Activated CD4-positive, alpha-beta memory T cell treated with anti-CD3 and anti-CD28 coated beads for 36 hours (primary cell): ENCODE measurements around the gene UNC119B. TPM values are rescaled to one million over a fixed set of nuclear protein-coding genes. Genes with fewer than 3 reads are reported as not detected.

Experiments used
- CTCF ChIA-PET: fragments of 350-600 bp; sonication (Branson Sonifier 250); formaldehyde crosslinking; loops from one replicate; lab custom pipeline; 2021; ENCODE audit warnings: antibody characterized with exemption, inconsistent platforms; lab: Charles Lee
- POLR2A ChIA-PET: fragments of 350-600 bp; sonication (Branson Sonifier 250); formaldehyde crosslinking; loops from one replicate; lab custom pipeline; 2021; ENCODE audit warnings: antibody characterized with exemption; lab: Charles Lee
- DNase-seq: peaks from one replicate; pipeline ENCODE4 v3.0.0-alpha.2; 2020
- H3K27ac Mint-ChIP-seq: one replicate; pipeline ENCODE4 v1.8.0; 2021; ENCODE audit warnings: mixed read lengths
- H3K27me3 Mint-ChIP-seq: one replicate; pipeline ENCODE4 v1.8.0; 2021; ENCODE audit warnings: mixed read lengths
- H3K36me3 Mint-ChIP-seq: one replicate; pipeline ENCODE4 v1.8.0; 2021; ENCODE audit warnings: mixed read lengths
- H3K4me1 Mint-ChIP-seq: one replicate; pipeline ENCODE4 v1.8.0; 2021; ENCODE audit warnings: low read depth, mixed read lengths
- H3K4me3 Mint-ChIP-seq: one replicate; pipeline ENCODE4 v1.8.0; 2021; ENCODE audit warnings: mild to moderate bottlenecking, mixed read lengths
- H3K9me3 Mint-ChIP-seq: one replicate; pipeline ENCODE4 v1.8.0; 2021; ENCODE audit warnings: mixed read lengths
- intact Hi-C: fragments of 100-400 bp; cut with micrococcal nuclease; formaldehyde crosslinking; loops from one replicate; pipeline ENCODE4 v1.15.1; 2023
- total RNA-seq, 2 experiments: library from RNA; stranded (reverse); gene quantifications; one replicate each; pipeline ENCODE4 v1.2.3, GENCODE V29; 2021

UNC119B gene
- total RNA-seq, 2 experiments from 2014 or later = 28.2 to 31.3 TPM

DNA sequence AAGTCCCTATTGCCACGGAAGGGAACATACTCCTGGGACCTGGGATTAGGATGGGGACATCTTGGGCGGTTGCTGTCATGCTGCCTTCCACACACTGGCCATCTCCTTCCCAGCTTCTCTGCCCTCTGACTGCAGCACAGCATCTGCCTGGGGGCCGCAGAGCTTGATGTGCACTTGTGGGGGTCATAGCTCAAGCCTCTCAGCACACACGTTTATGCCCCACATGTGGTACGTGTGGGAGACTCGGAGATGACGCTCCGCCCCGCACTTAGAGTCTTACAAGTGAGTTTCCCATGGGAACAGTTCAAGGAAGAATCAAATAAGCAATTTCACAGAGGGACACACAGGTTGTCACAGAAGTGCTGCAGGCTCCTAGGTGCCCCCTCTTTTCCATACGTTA, 24.0 kb downstream of the UNC119B start:
- POLR2A ChIA-PET = no interaction called here
- Mint-ChIP-seq H3K4me3 (no peak overlapping the region), H3K27me3 (no peaks in the 10 kb centered on the region), H3K4me1 (no peaks in the 10 kb centered on the region), H3K36me3 (peaks cover 10% of the 10 kb centered on the region), H3K27ac (no peak overlapping the region), H3K9me3 (no peaks in the 10 kb centered on the region)
- DNase-seq = no peak
- intact Hi-C loops = no loop called here
- CTCF ChIA-PET = no interaction called here

DNA sequence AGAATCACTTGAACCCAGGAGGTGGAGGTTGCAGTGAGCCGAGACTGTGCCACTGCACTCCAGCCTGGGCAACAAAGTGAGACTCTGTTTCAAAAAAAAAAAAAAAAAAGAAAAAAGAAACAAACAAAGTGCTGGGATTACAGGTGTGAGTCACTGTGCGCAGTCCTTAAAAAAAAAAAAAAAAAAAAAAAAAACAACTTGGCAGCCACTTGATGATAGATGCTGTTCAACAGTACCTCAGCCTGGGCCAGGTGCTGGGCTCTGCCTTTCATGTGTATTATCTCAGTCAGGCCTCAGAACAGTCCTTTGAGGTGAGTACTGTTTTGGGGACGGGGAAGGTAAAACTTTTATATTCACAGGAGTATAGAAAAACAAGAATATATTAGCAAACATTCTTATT, 24.9 kb downstream of the UNC119B start:
- no peak overlapping the region for H3K27ac Mint-ChIP-seq
- H3K4me3 Mint-ChIP-seq = no peak overlapping the region
- no peak for DNase-seq
- no peaks in the 10 kb centered on the region for H3K9me3 Mint-ChIP-seq
- H3K4me1 Mint-ChIP-seq = no peaks in the 10 kb centered on the region
- intact Hi-C loops = no loop called here
- peaks cover 7% of the 10 kb centered on the region for H3K36me3 Mint-ChIP-seq
- no peaks in the 10 kb centered on the region for H3K27me3 Mint-ChIP-seq
- POLR2A ChIA-PET = no interaction called here
- CTCF ChIA-PET = no interaction called here

DNA sequence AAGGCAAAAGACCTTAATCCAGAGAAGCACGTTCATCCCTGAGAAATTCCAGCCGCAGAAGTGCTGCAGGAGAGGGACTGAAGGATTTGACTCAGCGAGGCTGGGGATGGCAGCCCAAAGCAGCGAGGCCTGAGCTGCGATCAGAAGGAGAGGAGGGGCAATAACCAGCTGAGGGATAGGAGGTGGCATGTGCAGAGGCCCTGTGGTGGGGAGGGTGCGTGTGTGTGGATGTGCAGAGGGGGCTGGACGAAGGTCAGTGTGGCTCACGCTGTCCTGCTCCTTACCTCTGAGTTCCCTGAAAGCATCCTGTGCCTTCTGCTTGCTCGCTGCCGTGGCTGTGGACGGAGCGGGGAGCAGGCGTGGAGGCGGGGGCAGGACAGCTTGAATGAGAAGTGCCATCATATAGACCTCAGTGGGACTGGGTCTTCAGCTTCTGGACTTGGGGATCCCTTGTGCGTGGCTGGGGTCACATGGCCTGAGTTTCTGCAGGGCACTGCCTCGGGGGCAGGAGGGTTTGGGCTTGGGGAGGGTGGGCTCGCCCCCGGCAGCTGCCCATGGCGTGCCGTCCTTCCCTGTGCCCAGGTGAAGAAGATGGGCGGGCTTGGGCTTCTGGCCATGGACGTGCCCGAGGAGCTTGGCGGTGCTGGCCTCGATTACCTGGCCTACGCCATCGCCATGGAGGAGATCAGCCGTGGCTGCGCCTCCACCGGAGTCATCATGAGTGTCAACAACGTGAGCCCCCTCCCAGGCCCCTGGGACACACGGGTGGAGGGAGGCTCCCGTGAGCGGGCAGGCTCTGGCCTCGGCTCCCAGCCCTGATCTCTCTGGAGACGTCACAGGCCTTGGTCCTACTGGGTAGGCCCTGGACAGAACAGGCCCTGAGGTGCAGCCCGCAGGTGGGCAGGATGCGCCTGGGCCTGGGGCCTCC, 26.4 kb downstream of the UNC119B start:
- POLR2A ChIA-PET = no interaction called here
- H3K27me3 Mint-ChIP-seq = no peaks in the 10 kb centered on the region

DNA sequence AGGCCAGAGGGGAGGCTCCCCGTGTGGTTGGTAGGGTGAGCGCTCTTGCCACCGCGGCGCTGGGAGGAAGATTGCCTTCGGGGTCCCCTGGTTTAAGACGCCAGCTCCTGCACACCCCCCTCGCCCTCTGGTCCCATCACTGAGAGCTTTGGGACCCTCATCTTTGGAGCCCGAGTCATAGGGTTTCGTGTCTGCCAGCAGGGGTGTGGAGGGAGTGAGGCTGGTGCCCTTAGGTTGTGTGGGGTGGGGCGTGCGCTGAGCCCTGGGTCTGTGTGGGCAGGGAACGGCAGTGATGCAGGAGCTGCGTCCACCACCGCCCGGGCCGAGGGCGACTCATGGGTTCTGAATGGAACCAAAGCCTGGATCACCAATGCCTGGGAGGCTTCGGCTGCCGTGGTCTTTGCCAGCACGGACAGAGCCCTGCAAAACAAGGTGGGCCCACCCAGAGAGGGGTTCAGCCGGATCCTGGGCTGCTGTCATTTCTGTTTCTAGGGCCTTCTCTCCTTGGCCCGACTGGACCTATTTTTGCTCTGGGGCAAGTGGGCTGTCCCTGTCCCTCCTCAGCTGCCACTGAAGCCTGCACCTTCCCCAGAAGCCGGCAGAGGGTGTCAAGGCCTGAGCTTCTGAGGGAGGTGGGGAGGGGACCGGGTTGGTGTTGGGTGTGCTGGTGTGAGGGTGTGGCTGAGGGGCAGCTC, 27.4 kb downstream of the UNC119B start:
- peaks cover 3% of the 10 kb centered on the region for H3K36me3 Mint-ChIP-seq
- H3K9me3 Mint-ChIP-seq = no peaks in the 10 kb centered on the region
- DNase-seq = no peak
- CTCF ChIA-PET = no interaction called here
- no peaks in the 10 kb centered on the region for H3K4me1 Mint-ChIP-seq
- H3K27me3 Mint-ChIP-seq = no peaks in the 10 kb centered on the region
- no peak overlapping the region for H3K4me3 Mint-ChIP-seq
- intact Hi-C loops = no loop called here
- H3K27ac Mint-ChIP-seq = no peak overlapping the region
- POLR2A ChIA-PET = no interaction called here

More for the DNA sequence above, 26.4 kb downstream of the UNC119B start:
- no peak overlapping the region for H3K4me3 Mint-ChIP-seq
- H3K27ac Mint-ChIP-seq = no peak overlapping the region
- H3K36me3 Mint-ChIP-seq = peaks cover 3% of the 10 kb centered on the region
- DNase-seq = no peak
- CTCF ChIA-PET = no interaction called here
- H3K9me3 Mint-ChIP-seq = no peaks in the 10 kb centered on the region
- intact Hi-C loops = no loop called here
- no peaks in the 10 kb centered on the region for H3K4me1 Mint-ChIP-seq

DNA sequence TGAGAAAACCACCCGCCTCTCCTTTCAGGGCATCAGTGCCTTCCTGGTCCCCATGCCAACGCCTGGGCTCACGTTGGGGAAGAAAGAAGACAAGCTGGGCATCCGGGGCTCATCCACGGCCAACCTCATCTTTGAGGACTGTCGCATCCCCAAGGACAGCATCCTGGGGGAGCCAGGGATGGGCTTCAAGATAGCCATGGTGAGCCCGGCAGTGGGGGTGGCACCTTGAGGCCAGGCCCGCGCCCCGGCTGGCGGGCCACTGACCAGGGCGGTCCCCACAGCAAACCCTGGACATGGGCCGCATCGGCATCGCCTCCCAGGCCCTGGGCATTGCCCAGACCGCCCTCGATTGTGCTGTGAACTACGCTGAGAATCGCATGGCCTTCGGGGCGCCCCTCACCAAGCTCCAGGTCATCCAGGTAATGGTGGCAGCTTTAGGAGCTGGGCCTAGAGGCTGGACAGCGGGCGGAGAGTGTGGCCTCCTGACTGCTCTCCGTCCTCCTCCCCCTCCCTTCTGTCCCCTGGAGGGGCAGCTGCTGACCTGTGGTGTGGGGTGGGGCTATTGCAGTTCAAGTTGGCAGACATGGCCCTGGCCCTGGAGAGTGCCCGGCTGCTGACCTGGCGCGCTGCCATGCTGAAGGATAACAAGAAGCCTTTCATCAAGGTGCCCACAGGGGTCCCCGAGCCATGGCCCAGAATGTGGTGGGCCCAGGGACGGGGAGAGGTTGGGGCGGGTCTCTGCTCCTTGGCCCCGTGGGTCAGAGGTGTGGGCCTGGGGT, 28.2 kb downstream of the UNC119B start:
- ChIA-PET CTCF (no interaction called here), POLR2A (no interaction called here)
- Mint-ChIP-seq H3K36me3 (peaks cover 3% of the 10 kb centered on the region), H3K27me3 (no peaks in the 10 kb centered on the region), H3K4me3 (no peak overlapping the region), H3K27ac (no peak overlapping the region), H3K4me1 (no peaks in the 10 kb centered on the region), H3K9me3 (no peaks in the 10 kb centered on the region)
- DNase-seq = no peak
- intact Hi-C loops = no loop called here

DNA sequence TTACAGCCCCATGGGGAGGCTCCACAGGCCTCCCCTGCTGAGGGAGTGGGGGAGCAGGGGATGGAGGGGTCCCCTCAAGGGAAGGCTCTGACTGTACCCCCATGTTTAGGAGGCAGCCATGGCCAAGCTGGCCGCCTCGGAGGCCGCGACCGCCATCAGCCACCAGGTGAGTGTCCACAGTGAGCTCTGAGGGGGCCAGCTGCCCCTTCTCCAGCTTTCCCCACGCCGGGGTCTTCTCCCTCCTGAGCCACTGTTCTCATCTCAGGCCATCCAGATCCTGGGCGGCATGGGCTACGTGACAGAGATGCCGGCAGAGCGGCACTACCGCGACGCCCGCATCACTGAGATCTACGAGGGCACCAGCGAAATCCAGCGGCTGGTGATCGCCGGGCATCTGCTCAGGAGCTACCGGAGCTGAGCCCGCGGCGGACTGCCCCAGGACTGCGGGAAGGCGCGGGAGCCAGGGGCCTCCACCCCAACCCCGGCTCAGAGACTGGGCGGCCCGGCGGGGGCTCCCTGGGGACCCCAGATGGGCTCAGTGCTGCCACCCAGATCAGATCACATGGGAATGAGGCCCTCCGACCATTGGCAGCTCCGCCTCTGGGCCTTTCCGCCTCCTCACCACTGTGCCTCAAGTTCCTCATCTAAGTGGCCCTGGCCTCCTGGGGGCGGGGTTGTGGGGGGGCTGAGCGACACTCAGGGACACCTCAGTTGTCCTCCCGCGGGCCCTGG, 28.9 kb downstream of the UNC119B start:
- Mint-ChIP-seq H3K27me3 (no peaks in the 10 kb centered on the region), H3K4me3 (no peak overlapping the region), H3K4me1 (no peaks in the 10 kb centered on the region), H3K27ac (no peak overlapping the region), H3K9me3 (no peaks in the 10 kb centered on the region), H3K36me3 (peaks cover 2% of the 10 kb centered on the region)
- POLR2A ChIA-PET = no interaction called here
- no peak for DNase-seq
- intact Hi-C loops = no loop called here
- CTCF ChIA-PET = no interaction called here

DNA sequence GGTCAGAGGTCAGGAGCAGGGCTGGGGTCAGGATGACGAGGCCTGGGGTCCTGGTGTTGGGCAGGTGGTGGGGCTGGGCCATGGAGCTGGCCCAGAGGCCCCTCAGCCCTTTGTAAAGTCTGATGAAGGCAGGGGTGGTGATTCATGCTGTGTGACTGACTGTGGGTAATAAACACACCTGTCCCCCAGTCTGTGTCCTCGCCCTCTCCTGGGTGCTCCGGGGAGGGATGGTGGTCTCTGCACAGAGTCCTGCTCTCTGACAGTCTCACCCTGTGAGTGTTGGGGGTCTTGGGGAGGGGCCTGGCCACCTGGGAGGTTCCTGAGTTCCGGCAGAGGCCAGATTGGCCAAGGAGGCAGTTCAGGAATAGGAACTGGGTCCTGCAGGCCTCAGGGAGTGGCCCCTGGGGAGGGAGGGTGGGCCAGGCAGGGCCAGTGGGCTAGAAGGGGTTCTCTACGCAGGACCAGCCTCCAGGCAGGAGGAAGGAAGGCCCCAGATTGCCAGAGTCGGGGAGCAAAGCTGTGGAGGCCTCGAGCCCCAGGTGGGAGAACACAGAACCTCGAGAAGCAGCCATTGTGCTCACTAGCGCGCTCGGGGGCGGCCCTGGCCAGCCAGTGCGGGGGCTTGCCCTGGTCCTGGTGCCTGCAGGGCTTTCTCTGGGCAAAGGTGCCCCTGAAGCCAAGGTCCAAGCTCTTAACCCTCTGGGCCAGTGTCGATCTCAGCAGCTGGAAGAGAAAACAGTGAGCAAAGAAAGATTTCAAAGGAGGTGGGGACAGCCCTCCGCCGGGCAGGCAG, 29.8 kb downstream of the UNC119B start:
- DNase-seq = no peak
- ChIA-PET CTCF (no interaction called here), POLR2A (no interaction called here)
- H3K27ac Mint-ChIP-seq = no peak overlapping the region
- no peaks in the 10 kb centered on the region for H3K9me3 Mint-ChIP-seq
- intact Hi-C loops = no loop called here
- H3K4me3 Mint-ChIP-seq = no peak overlapping the region
- H3K27me3 Mint-ChIP-seq = no peaks in the 10 kb centered on the region
- no peaks in the 10 kb centered on the region for H3K36me3 Mint-ChIP-seq
- no peaks in the 10 kb centered on the region for H3K4me1 Mint-ChIP-seq

DNA sequence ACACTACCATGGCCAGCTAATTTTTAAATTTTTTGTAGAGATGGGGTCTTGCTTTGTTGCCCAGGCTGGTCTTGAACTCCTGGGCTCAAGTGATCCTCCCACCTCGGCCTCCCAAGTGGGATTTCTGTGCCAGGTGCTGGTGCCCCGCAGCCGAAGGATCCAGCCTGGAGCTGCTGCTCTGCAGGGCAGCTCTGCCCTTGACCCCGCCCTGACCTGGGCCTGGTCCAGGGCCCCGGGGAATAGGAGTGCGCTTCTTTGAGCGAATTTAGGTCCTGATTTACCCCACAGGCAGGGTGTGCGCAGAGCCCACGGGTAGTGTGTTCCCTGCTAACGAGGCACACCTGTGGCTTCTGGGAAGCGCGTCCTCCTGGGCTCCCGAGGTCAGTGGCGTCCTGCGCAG, 30.6 kb downstream of the UNC119B start:
- intact Hi-C loops = no loop called here
- H3K4me3 Mint-ChIP-seq = no peak overlapping the region
- H3K36me3 Mint-ChIP-seq = no peaks in the 10 kb centered on the region
- H3K27me3 Mint-ChIP-seq = no peaks in the 10 kb centered on the region
- no peak overlapping the region for H3K27ac Mint-ChIP-seq
- DNase-seq = no peak
- CTCF ChIA-PET = no interaction called here
- H3K4me1 Mint-ChIP-seq = no peaks in the 10 kb centered on the region
- H3K9me3 Mint-ChIP-seq = no peaks in the 10 kb centered on the region
- POLR2A ChIA-PET = no interaction called here

DNA sequence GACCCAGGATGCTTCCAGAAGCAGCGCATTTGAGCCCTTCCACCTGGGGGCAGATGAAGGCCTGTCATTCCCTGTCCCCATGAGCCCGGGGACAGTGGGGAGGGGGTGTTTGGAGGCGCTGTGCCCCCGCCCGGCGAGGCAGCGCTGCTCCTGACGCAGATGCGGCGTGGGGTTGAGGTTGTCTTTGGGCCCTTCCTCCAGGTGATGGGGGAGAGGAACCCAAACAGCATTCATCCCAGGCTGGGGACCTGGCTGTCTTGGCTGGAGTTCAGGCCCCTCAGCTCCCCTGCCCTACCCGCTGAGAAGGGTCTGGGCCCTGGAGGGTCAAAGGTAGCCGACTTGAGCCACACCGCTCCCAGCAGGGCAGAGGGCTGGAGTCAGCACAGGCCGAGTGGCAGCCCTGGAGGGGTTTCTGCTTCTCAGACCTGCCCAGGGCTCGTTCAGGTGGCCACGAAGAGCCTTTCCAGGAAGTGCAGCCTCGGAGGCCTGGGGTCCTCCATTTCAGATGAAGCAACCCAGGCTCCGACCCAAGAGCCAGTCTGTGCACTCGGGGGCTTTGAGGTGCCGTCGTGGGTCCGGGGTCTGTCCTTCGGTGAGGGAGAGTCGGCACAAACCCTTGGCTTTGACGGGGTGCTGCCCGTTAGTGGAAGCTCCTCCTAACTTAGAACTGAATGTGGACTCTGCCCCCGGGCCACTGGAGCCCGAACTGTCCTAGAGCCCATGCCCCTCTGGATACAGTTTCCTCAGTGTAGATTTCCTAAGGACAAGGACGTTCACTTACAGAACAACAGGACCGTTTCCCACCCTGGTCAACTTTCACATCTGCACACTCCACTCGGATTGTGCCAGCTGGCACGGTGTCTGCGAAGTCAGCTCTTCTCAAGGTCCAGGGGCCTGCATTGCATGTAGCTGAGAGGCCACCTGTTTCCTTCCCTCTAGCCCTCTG, 31.5 kb downstream of the UNC119B start:
- no peak overlapping the region for H3K4me3 Mint-ChIP-seq
- intact Hi-C loops = no loop called here
- CTCF ChIA-PET = no interaction called here
- no peaks in the 10 kb centered on the region for H3K36me3 Mint-ChIP-seq
- no peaks in the 10 kb centered on the region for H3K9me3 Mint-ChIP-seq
- no peak for DNase-seq
- no peaks in the 10 kb centered on the region for H3K4me1 Mint-ChIP-seq
- POLR2A ChIA-PET = interaction anchor here (0.6 kb wide), 1 partner anchor 264 kb away, joined by 3 read pairs; no protein-coding TSS in a partner anchor
- H3K27ac Mint-ChIP-seq = no peak overlapping the region
- H3K27me3 Mint-ChIP-seq = no peaks in the 10 kb centered on the region

DNA sequence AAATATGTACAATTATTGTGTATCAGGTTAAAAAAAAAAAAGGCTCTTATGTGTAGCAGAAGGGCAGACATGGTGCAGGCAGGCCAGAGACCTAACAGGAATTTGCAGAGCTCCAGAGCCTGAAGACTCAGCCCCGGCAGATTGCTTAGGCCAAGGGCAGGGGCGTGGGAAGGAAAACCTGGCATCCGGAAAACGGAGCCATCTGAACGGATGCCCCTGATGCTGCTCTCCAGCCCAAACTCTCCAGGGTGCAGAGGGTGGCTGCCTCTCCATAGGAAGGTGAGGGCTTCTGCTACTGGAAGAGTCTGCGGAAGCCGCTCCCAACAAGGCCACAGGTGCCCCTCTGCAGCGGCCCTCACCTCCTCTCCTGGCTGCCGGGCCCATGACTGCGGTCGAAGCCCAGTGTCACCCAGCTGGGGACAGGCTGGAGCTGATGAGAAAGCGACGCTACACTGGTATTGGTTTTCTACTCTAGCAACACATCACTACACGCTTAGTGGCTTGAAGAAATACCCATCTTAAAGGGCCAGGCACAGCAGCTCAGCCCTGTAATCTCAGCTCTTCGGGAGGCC, 34.8 kb downstream of the UNC119B start:
- Mint-ChIP-seq H3K36me3 (no peaks in the 10 kb centered on the region), H3K27me3 (no peaks in the 10 kb centered on the region), H3K4me1 (no peaks in the 10 kb centered on the region), H3K27ac (no peak overlapping the region), H3K9me3 (no peaks in the 10 kb centered on the region), H3K4me3 (no peak overlapping the region)
- intact Hi-C loops = no loop called here
- no peak for DNase-seq
- CTCF ChIA-PET = no interaction called here
- POLR2A ChIA-PET = no interaction called here
